ENCODE data around the gene C3AR1.
"Not testable (repeated sequence)": the region's sequence is repeated elsewhere in the genome, so short reads cannot be mapped to it uniquely, and the experiment has no call there.

Gene C3AR1

DNA sequence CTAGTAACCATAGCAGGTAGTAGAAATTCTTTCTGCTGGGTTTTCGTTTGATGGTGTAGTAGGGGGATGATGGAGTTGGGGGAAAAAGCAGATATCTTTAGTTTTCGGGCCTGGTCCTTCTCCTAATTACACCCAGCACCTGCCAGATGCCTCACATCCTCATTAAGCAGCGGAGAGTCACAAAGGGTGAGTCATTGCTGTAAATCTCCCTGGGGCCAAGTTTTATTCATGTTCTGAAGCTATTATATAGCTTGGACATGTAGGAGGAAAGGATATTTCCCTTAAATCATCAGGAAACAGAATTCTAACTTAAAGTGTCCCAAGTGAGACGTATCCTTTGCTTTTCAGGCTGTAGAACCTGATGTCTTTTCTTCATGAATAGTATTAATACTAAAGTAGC lies 11.0 kb upstream of the C3AR1 start:
- H3K27ac Mint-ChIP-seq = no peak overlapping the region
- H3K4me1 Mint-ChIP-seq = peaks cover 31% of the 10 kb centered on the region
- no peaks in the 10 kb centered on the region for H3K27me3 Mint-ChIP-seq
- no peaks in the 10 kb centered on the region for H3K9me3 Mint-ChIP-seq
- H3K4me3 Mint-ChIP-seq = no peak overlapping the region
- no peak for DNase-seq
- ATAC-seq = no peak

DNA sequence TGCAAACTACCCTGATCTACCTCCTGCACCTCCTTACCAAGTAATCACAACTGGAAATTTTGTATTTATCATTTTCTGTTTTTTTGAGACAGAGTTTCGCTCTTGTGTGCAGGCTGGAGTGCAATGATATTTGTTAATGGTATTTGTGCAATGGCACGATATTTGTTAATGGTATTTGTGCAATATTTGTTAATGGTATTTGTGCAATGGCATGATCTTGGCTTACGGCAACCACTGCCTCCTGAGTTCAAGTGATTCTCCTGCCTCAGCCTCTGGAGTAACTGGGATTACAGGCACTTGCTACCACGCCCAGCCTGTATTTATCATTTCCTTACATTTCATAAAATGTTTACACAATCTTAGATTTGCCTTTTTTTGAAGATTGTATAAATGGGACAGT lies 10.2 kb upstream of the C3AR1 start:
- Mint-ChIP-seq H3K4me1 (peaks cover 31% of the 10 kb centered on the region), H3K27ac (no peak overlapping the region), H3K27me3 (no peaks in the 10 kb centered on the region), H3K9me3 (no peaks in the 10 kb centered on the region), H3K4me3 (no peak overlapping the region)
- ATAC-seq (no peak), DNase-seq (no peak)

DNA sequence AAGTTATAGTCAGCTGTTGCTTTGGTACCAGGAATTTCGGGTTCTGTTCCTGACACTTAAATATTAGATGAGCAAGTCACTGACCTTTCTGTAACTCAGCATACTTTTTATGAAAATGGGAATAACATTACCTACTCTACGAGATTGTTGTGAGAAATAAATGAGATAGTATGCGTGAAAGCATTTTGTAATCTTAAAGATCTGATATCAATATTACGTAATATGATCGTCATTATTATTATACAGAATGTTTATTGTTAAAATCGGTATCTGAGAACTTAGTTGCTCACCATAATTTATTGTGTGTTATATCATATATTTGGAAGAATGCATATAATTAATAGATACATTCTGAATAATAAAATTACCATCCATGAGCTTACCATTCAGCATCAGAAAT lies 9.8 kb upstream of the C3AR1 start:
- H3K27ac Mint-ChIP-seq = no peak overlapping the region
- no peak for DNase-seq
- no peak for ATAC-seq
- no peaks in the 10 kb centered on the region for H3K27me3 Mint-ChIP-seq
- H3K4me1 Mint-ChIP-seq = peaks cover 31% of the 10 kb centered on the region
- H3K9me3 Mint-ChIP-seq = no peaks in the 10 kb centered on the region
- no peak overlapping the region for H3K4me3 Mint-ChIP-seq

DNA sequence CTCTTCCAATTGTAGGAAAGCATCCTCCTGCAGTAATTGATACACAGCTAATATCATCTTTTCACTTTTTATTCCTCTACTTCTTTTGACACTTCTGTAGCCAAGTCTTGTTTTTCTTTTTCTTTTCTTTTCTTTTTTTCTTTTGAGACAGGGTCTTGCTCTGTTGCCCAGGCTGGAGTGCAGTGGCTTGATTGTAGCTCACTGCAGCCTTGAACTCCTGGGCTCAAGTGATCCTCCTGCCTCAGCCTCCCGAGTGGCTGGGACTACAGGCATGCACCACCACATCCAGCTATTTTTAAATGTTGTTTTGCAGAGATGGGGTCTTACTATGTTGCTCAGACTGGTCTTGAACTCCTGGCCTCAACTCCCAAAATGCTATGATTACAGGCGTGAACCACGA lies 5.7 kb upstream of the C3AR1 start:
- H3K9me3 Mint-ChIP-seq, H3K4me3 Mint-ChIP-seq, ATAC-seq, DNase-seq, H3K27ac Mint-ChIP-seq, H3K27me3 Mint-ChIP-seq: not testable (repeated sequence)
- H3K4me1 Mint-ChIP-seq = peaks cover 23% of the 10 kb centered on the region

DNA sequence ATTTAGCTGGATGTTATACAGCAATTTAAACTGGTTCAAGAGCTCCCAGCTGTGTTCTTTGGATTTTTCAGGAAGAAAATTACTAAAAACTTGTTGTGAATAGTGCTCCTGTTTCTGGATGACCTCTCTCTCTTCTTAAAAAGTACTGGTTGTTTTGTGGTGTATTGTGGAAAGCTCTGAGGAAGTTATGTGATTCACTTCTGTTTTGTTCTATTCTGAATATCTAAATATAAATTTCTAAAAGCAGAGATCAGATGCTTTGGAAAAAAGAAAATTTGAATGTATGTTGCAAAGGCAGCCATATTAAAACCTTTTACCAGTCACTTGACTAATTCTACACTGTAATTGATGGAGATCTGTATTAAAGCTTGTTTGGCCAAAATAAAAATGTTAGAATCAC lies 3.4 kb upstream of the C3AR1 start:
- Mint-ChIP-seq H3K27ac (peak overlapping the region in 1 of 2 donors; percentile 30), H3K4me3 (no peak overlapping the region)

DNA sequence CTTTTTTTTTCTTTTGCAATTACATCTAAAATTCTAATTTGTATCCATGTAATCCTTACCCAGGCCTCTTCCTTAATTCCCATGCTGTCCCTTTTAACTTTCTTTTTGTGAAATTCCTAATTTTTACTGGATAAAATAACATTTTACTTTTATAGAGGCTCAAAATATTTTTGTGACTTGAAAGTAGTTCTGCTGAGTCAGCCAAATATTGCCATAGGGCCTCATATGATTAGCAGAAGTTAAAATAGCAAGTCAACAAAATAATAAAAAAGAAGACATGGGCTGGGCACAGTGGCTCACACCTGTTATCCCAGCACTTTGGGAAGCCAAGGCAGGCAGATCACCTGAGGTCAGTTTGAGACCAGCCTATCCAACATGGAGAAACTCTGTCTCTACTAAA lies 2.0 kb downstream of the C3AR1 start:
- Mint-ChIP-seq H3K9me3 (no peaks in the 10 kb centered on the region), H3K4me1 (peaks cover 30% of the 10 kb centered on the region), H3K4me3 (no peak overlapping the region), H3K27ac (no peak overlapping the region), H3K27me3 (no peaks in the 10 kb centered on the region)
- ATAC-seq (no peak), DNase-seq (no peak)

More for the DNA sequence above, 3.4 kb upstream of the C3AR1 start:
- Mint-ChIP-seq H3K27me3 (no peaks in the 10 kb centered on the region), H3K9me3 (no peaks in the 10 kb centered on the region), H3K4me1 (peaks cover 45% of the 10 kb centered on the region)
- ATAC-seq (no peak), DNase-seq (no peak)

DNA sequence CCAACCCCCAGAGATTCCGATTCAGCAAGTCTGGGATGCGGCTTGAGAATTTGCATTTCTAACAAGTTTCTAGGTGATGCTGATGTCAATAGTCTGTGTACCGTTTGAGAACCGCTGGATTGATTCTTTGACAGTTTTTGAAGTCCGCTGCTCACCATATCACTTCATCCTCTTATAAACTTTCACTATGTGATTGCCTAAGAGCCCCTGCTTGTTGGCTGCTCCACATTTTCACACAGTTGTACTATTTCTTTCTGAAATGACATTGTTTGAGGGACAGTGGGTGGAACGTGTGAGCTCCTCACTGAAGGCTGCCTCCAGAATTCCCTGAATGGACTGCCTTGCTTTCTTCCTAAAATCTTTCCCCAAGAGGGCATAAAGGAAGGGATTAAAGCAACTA lies 7.7 kb downstream of the C3AR1 start:
- DNase-seq = no peak
- peaks cover 17% of the 10 kb centered on the region for H3K4me1 Mint-ChIP-seq
- no peaks in the 10 kb centered on the region for H3K9me3 Mint-ChIP-seq
- ATAC-seq = no peak
- H3K27ac Mint-ChIP-seq = no peak overlapping the region
- H3K27me3 Mint-ChIP-seq = no peaks in the 10 kb centered on the region
- H3K4me3 Mint-ChIP-seq = no peak overlapping the region

DNA sequence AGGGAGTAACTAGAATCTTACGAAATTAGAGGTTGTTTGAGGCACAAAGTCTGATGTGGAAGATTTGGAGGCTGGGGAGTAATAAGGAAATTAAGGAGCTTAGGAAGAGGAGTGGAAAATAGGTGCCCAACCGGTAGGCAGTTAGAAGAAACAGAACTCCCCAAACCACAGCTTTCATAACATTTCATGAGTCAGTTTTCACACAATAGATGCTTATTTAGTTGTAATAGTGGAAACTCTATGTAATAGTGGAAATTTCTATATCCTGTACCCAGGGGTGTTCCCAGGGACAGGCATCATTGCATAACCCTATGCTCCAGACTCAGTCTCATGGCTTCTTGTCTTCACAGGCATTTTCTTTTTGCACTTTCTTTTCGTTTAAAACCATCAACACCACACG lies 8.3 kb downstream of the C3AR1 start:
- Mint-ChIP-seq H3K27ac (peak overlapping the region; percentile 3 to 70), H3K4me1 (peaks cover 17% of the 10 kb centered on the region), H3K9me3 (no peaks in the 10 kb centered on the region), H3K4me3 (peak overlapping the region in 1 of 2 donors; percentile 1), H3K27me3 (no peaks in the 10 kb centered on the region)
- ATAC-seq (peak; percentile 82), DNase-seq (no peak)

DNA sequence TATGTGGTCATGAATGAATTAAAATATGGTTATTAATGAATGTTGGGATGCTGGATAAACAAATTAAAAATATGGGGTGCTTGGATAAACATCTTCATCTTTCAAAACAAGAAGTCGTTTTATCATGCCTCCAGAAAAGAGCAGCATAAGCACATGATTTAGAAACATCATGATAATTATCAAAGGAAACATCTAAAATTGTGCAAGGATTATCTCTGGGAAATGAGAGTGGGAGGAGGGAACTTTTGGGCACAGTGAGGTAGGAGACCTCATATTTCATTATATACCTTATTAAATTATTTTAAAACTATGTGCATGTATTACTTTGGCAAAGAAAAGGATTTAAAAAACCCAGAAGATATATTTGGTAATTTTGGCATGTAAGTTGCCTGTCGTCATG lies 8.9 kb downstream of the C3AR1 start:
- no peaks in the 10 kb centered on the region for H3K9me3 Mint-ChIP-seq
- H3K4me3 Mint-ChIP-seq = no peak overlapping the region
- H3K4me1 Mint-ChIP-seq = peaks cover 17% of the 10 kb centered on the region
- H3K27ac Mint-ChIP-seq = peak overlapping the region in 1 of 2 donors; percentile 80
- no peaks in the 10 kb centered on the region for H3K27me3 Mint-ChIP-seq
- no peak for DNase-seq
- no peak for ATAC-seq

DNA sequence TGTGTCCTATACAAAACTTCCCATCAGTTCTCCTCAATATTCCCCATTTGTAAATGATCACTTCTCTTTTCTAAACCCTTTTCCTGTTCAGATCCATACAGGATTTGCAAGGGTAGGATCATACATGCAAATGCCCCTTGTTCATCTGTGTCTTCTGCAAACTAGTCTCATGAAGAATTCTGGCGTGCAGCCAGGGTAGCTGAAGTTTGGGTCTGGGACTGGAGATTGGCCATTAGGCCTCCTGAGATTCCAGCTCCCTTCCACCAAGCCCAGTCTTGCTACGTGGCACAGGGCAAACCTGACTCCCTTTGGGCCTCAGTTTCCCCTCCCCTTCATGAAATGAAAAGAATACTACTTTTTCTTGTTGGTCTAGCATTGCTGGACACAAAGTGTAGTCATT lies 11.3 kb downstream of the C3AR1 start:
- no peaks in the 10 kb centered on the region for H3K27me3 Mint-ChIP-seq
- H3K4me3 Mint-ChIP-seq = no peak overlapping the region
- DNase-seq (no peak), ATAC-seq (no peak)
- no peak overlapping the region for H3K27ac Mint-ChIP-seq
- no peaks in the 10 kb centered on the region for H3K9me3 Mint-ChIP-seq
- peaks cover 17% of the 10 kb centered on the region for H3K4me1 Mint-ChIP-seq

DNA sequence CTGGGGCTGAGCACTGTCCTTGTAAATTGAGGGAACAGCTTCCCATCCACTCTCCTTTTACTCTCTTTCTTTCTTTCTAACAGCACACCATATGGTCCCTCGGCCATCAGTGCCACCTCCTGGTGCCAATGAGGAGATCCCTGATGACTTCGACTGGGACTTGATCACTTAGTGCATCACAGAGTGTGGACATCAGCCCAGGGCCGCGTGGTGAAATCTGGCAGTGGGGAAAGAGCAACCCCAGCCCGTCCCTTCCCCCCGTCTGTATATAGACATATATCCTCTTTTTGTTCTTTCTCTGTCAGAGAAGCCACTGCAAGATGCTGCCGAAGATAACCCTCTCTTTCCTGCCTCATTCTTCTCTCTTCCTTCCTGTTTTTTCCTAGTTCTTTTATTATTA lies 13.5 kb downstream of the C3AR1 start:
- peaks cover 19% of the 10 kb centered on the region for H3K4me1 Mint-ChIP-seq
- H3K4me3 Mint-ChIP-seq = no peak overlapping the region
- no peaks in the 10 kb centered on the region for H3K9me3 Mint-ChIP-seq
- H3K27me3 Mint-ChIP-seq = no peaks in the 10 kb centered on the region
- no peak overlapping the region for H3K27ac Mint-ChIP-seq
- DNase-seq (no peak), ATAC-seq (no peak)

DNA sequence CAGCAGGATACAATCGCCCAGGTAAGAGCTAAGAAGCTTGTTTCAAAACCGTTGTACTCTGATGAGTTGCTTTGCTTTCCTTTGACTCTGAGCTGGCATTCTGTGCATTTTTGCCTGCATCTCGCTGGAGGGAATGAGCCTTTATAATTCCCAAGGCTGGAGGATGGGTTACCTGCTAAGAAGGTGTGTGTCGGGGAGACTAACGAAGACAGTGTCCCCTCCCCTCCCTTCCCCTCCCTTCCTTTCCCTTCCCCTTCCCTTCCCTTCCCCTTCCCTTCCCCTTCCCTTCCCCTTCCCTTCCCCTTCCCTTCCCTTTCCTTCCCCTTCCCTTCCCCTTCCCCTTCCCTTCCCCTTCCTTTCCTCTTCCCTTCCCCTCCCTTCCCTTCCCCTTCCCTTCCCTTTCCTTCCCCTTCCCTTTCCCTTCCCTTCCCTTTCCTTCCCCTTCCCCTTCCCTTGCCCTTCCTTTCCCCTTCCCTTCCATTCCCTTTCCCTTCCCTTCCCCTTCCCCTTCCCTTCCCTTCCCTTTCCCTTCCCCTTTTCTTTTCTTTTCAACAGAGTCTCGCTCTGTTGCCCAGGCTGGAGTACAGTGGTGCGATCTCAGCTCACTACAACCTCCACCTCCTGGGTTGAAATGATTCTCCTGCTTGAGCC lies 15.4 kb downstream of the C3AR1 start:
- no peak overlapping the region for H3K4me3 Mint-ChIP-seq
- H3K27ac Mint-ChIP-seq = no peak overlapping the region
- no peak for ATAC-seq
- no peak for DNase-seq
- no peaks in the 10 kb centered on the region for H3K27me3 Mint-ChIP-seq
- no peaks in the 10 kb centered on the region for H3K9me3 Mint-ChIP-seq
- H3K4me1 Mint-ChIP-seq = peaks cover 11% of the 10 kb centered on the region

DNA sequence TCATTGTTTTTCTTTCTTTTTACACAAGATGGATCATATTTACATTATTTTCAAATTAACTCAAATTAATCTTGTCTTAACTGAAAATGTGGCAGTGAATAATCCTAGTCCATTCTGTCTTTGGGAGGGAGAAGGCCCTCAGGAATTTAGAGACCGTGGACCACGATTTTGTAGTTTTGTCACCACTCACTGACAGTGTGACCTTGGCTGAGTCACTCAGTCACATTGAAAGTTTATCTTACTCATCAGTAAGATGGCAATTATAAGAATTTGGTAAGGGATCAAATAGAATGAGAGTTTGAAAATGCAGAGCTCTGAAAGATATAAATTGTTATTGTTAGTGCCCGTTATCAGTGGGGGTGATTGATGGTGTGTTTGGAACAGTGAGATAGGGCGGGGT lies 17.3 kb downstream of the C3AR1 start:
- no peak for ATAC-seq
- Mint-ChIP-seq H3K4me1 (peaks cover 11% of the 10 kb centered on the region), H3K9me3 (no peaks in the 10 kb centered on the region), H3K27ac (no peak overlapping the region), H3K4me3 (no peak overlapping the region), H3K27me3 (no peaks in the 10 kb centered on the region)
- DNase-seq = no peak

DNA sequence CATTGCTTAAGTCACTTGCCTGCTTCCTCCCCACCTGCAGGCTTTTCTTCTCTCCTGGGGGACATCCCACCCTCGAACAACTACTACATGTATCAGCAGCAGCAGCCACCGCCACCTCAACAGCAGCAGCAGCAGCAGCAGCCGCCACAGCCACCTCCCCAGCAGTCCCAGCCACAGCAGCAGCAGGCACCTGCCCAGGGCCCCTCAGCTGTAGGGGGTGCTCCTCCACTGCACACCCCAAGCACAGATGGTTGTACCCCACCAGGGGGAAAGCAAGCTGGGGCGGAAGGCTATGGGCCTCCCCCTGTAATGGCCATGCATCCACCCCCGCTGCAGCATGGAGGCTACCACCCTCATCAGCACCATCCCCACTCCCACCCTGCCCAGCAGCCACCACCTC lies 18.3 kb downstream of the C3AR1 start:
- Mint-ChIP-seq H3K9me3 (no peaks in the 10 kb centered on the region), H3K27me3 (no peaks in the 10 kb centered on the region), H3K4me1 (peaks cover 11% of the 10 kb centered on the region), H3K4me3 (no peak overlapping the region), H3K27ac (no peak overlapping the region)
- ATAC-seq (peak; percentile 42), DNase-seq (no peak)

DNA sequence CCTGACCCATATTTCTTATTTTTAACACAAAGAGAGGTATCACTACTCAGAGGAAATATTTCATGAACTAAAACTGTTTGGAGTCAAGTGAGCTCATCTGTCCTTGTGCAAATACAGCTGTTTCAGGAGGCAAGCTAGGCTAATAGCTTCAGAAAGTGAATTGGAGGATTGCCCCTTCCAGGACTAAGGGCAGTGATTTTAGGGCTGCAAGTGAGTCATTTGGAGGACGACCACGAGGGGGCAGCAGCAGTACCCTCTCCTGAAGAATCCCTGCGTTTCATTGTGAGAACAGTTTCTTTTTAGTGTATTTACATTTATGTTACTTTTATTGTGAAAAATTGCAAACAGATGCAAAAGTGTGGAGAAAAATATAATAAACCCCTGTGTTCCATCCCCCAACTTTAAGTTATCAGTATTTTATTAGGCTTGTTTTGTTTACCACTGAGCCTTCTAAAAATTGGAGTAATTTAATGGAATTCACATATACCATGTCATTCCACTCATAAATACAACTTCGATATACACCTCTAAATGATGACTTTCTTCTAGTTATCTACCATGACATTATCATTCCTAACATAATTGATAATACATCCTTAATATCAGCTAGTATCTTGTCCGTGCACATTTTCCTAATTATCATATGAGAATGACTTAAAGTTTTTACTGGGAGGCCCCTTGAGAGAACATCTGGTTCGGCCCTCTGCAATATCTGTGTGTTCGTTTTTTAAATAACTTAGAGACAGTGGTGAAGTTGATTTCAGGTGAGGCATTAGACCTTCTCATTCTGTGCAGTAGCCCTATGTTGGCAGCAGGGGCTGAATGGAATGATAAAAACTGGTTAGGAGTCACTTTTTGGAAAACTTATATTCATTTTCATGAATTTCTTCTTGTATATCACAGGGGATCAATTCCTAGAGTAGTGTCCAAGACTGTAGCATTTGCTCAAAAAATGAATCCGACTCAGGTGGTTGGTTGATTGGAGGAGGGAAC lies 19.9 kb downstream of the C3AR1 start:
- Mint-ChIP-seq H3K4me3 (no peak overlapping the region), H3K27ac (peak overlapping the region in 1 of 2 donors; percentile 62), H3K9me3 (no peaks in the 10 kb centered on the region), H3K4me1 (peaks cover 11% of the 10 kb centered on the region), H3K27me3 (no peaks in the 10 kb centered on the region)
- ATAC-seq (peak; percentile 65), DNase-seq (peak; percentile 68 to 73)

DNA sequence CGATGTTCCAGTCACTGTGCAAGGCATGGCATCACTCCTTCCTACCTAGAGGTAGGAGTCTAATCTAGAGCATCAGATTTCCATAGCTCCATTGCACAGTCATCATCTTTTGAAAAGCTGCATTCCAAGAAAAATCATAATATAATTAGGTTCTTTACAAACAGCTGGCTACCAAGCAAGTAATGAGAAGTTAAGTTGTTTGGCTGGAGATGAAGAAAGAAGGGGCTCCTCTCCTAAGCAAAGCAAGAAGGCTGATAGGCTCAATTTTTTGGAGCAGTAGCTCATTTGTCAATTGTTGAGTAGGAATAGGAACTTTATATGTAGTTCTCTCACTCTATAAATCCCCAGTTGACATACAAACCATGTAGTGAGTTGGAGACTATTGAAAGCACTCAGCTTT lies 25.4 kb downstream of the C3AR1 start:
- Mint-ChIP-seq H3K9me3 (no peaks in the 10 kb centered on the region), H3K27ac (no peak overlapping the region), H3K27me3 (no peaks in the 10 kb centered on the region), H3K4me1 (peaks cover 41% of the 10 kb centered on the region), H3K4me3 (no peak overlapping the region)
- no peak for DNase-seq
- no peak for ATAC-seq

Data from stimulated activated naive CD8-positive, alpha-beta T cell treated with anti-CD3 and anti-CD28 coated beads, Interleukin-15, amount 100 ng/mL, for 72 hours (primary cell).